WERI-Rb-1 (cell line): ENCODE data around the gene HLA-DRB1.
"Not testable (repeated sequence)": the region's sequence is repeated elsewhere in the genome, so short reads cannot be mapped to it uniquely, and the experiment has no call there.

ENCODE experiments used
- DNase-seq: peaks from one replicate; pipeline ENCODE4 v3.0.0-alpha.2; 2020
- H3K27ac ChIP-seq: fragments of 250-450 bp; sonication (Bioruptor Pico); 2 replicates; pipeline ENCODE4 v1.5.1; 2020; ENCODE audit warnings: mild to moderate bottlenecking, moderate library complexity
- H3K27me3 ChIP-seq: fragments of 250-450 bp; sonication (Bioruptor Pico); 2 replicates; pipeline ENCODE4 v1.5.1; 2021; ENCODE audit warnings: mild to moderate bottlenecking, low read depth, moderate library complexity; ENCODE audit not compliant: insufficient read depth, severe bottlenecking
- H3K36me3 ChIP-seq: fragments of 250-450 bp; sonication (Bioruptor Pico); 2 replicates; pipeline ENCODE4 v1.5.1; 2020; ENCODE audit warnings: mild to moderate bottlenecking, moderate library complexity
- H3K4me3 ChIP-seq: 2 replicates; pipeline ENCODE4 v1.5.1; 2011; ENCODE audit warnings: low read depth, mild to moderate bottlenecking, control low read depth, low read length
- H3K9me3 ChIP-seq: fragments of 250-450 bp; sonication (Bioruptor Pico); 2 replicates; pipeline ENCODE4 v1.5.1; 2021; ENCODE audit warnings: mild to moderate bottlenecking, moderate library complexity; ENCODE audit not compliant: severe bottlenecking
- CTCF ChIP-seq: IDR thresholded peaks from 2 replicates; pipeline ENCODE4 v1.5.1; 2011; ENCODE audit warnings: low read depth, mild to moderate bottlenecking, control low read depth, inconsistent platforms, low read length

Gene HLA-DRB1

GRCh38 chr6:32602383-32602782 lies 12.7 kb upstream of the HLA-DRB1 start:
- no peak for TF ChIP-seq CTCF
- peaks cover 5% of the 10 kb centered on the region for H3K9me3 ChIP-seq
- no peaks in the 10 kb centered on the region for H3K36me3 ChIP-seq
- peaks cover 33% of the 10 kb centered on the region for H3K27me3 ChIP-seq
- DNase-seq, result no peak
- H3K4me3 ChIP-seq, result no peak overlapping the region
- no peak overlapping the region for H3K27ac ChIP-seq

GRCh38 chr6:32597024-32597423 lies 7.4 kb upstream of the HLA-DRB1 start:
- no peak for DNase-seq
- no peaks in the 10 kb centered on the region for H3K36me3 ChIP-seq
- H3K9me3 ChIP-seq, result peaks cover 5% of the 10 kb centered on the region
- no peak for TF ChIP-seq CTCF
- H3K27ac ChIP-seq, result no peak overlapping the region
- peaks cover under 1% of the 10 kb centered on the region for H3K27me3 ChIP-seq
- H3K4me3 ChIP-seq, result no peak overlapping the region

- not testable (repeated sequence) for H3K36me3 ChIP-seq, H3K4me3 ChIP-seq, DNase-seq, H3K27ac ChIP-seq, H3K27me3 ChIP-seq, H3K9me3 ChIP-seq
Observed at GRCh38 chr6:32590713-32591112, 1.1 kb upstream of the HLA-DRB1 start.

GRCh38 chr6:32588156-32588555 lies 1.5 kb downstream of the HLA-DRB1 start:
- Histone ChIP-seq H3K9me3 (no peaks in the 10 kb centered on the region), H3K4me3 (no peak overlapping the region), H3K36me3 (no peaks in the 10 kb centered on the region), H3K27ac (no peak overlapping the region), H3K27me3 (peaks cover 26% of the 10 kb centered on the region)
- DNase-seq, result no peak
- no peak for TF ChIP-seq CTCF

GRCh38 chr6:32583527-32583898 lies 6.1 kb downstream of the HLA-DRB1 start:
- H3K36me3 ChIP-seq, result no peaks in the 10 kb centered on the region
- H3K4me3 ChIP-seq, result peak overlapping the region; percentile 32
- no peak for TF ChIP-seq CTCF
- no peak overlapping the region for H3K27ac ChIP-seq
- H3K9me3 ChIP-seq, result no peaks in the 10 kb centered on the region
- peaks cover 26% of the 10 kb centered on the region for H3K27me3 ChIP-seq
- no peak for DNase-seq

GRCh38 chr6:32581315-32582095 lies 8.1 kb downstream of the HLA-DRB1 start:
- no peaks in the 10 kb centered on the region for H3K36me3 ChIP-seq
- H3K27ac ChIP-seq, result no peak overlapping the region
- no peaks in the 10 kb centered on the region for H3K9me3 ChIP-seq
- TF ChIP-seq CTCF, result no peak
- no peak overlapping the region for H3K4me3 ChIP-seq
- peaks cover 26% of the 10 kb centered on the region for H3K27me3 ChIP-seq
- DNase-seq, result no peak
